Large intestine (tissue), 3 donors: Measurements from ENCODE around the gene ZNF483. TPM values are rescaled to one million over a fixed set of nuclear protein-coding genes. Genes with fewer than 3 reads are reported as not detected.
"Not testable (repeated sequence)": the region's sequence is repeated elsewhere in the genome, so short reads cannot be mapped to it uniquely, and the experiment has no call there.

Experiments used
- DNase-seq, 2 donors: peaks; one replicate each; pipeline versions ENCODE4 v3.0.0 to v3.0.0-alpha.2; 2013
- H3K27ac ChIP-seq: one replicate; pipeline ENCODE4 v1.5.1; 2013; ENCODE audit warnings: low read length
- H3K27me3 ChIP-seq: 2 replicates; pipeline ENCODE4 v1.6.1; 2013; ENCODE audit warnings: low read length; ENCODE audit not compliant: control insufficient read depth, insufficient read depth
- H3K36me3 ChIP-seq: 2 replicates; pipeline ENCODE4 v1.6.1; 2013; ENCODE audit warnings: low read length; ENCODE audit not compliant: control insufficient read depth, insufficient read depth
- H3K4me1 ChIP-seq: one replicate; pipeline ENCODE4 v1.6.1; 2013; ENCODE audit warnings: low read length; ENCODE audit not compliant: control insufficient read depth, insufficient read depth
- H3K4me3 ChIP-seq: one replicate; pipeline ENCODE4 v1.5.1; 2013; ENCODE audit warnings: low read length
- H3K9me3 ChIP-seq: one replicate; pipeline ENCODE4 v1.6.1; 2013; ENCODE audit warnings: mild to moderate bottlenecking, low read depth, low read length, moderate library complexity; ENCODE audit not compliant: control insufficient read depth
- WGBS: methylation state at CpG from one replicate; pipeline ENCODE4 v1.1.5; 2013; ENCODE audit warnings: low lambda C conversion rate; ENCODE audit not compliant: insufficient coverage; 5-methylcytosine and 5-hydroxymethylcytosine counted together
- polyA plus RNA-seq: library from polyadenylated mRNA; unstranded; fragments of 120-200 nt; gene quantifications from one replicate; pipeline ENCODE4 v1.2.1, GENCODE V29; 2013

Gene ZNF483
- polyA plus RNA-seq, 1 donor = 0.99 TPM

DNA sequence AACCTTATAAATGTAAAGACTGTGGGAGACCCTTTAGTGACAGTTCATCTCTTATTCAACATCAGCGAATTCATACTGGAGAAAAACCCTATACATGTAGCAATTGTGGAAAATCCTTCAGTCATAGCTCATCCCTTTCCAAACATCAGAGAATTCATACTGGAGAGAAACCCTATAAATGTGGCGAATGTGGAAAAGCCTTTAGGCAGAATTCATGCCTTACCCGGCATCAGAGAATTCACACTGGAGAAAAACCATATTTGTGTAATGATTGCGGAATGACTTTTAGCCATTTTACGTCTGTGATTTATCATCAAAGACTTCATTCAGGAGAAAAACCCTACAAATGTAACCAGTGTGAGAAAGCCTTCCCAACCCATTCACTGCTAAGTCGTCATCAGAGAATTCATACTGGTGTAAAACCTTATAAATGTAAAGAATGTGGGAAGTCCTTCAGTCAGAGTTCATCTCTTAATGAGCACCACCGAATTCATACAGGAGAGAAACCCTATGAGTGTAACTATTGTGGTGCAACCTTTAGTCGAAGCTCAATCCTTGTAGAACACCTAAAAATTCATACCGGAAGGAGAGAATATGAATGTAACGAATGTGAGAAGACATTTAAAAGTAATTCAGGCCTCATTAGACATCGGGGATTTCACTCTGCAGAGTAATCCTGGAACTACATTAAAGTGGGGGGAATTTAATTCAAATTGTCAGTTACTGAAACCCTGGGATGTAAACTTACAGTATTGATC is 17.7 kb downstream of the ZNF483 start:
- no peaks in the 10 kb centered on the region for H3K27me3 ChIP-seq
- no peaks in the 10 kb centered on the region for H3K4me1 ChIP-seq
- no peak for DNase-seq
- 100% methylated on average over 4 of the region's 11 CpGs for WGBS
- peaks cover 57% of the 10 kb centered on the region for H3K9me3 ChIP-seq
- no peaks in the 10 kb centered on the region for H3K36me3 ChIP-seq
- H3K27ac ChIP-seq = no peak overlapping the region
- H3K4me3 ChIP-seq = no peak overlapping the region

DNA sequence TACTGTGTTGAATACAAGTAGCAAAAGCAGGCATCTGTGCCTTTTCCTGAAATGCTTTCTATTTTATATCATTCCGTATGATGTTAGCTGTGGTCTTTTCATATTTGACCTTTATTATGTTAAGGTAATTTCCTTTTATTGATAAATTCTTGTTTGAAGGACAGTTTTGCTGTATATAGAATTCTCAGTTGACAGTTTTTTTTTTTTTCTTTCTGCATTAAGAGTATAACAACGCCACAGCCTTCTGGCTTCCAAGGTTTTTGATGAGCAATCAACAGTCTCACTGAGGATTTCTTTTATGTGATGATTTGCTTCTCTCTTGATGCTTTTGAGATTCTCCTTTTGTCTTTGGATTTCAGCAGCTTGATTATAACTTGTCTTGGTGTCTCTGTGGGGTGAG is 23.6 kb downstream of the ZNF483 start:
- H3K27ac ChIP-seq = no peak overlapping the region
- no peak overlapping the region for H3K4me3 ChIP-seq
- WGBS = 100% methylated on average over 2 of the region's 2 CpGs
- no peaks in the 10 kb centered on the region for H3K4me1 ChIP-seq
- H3K36me3 ChIP-seq = no peaks in the 10 kb centered on the region
- no peaks in the 10 kb centered on the region for H3K27me3 ChIP-seq
- H3K9me3 ChIP-seq = peaks cover 45% of the 10 kb centered on the region
- DNase-seq = no peak

DNA sequence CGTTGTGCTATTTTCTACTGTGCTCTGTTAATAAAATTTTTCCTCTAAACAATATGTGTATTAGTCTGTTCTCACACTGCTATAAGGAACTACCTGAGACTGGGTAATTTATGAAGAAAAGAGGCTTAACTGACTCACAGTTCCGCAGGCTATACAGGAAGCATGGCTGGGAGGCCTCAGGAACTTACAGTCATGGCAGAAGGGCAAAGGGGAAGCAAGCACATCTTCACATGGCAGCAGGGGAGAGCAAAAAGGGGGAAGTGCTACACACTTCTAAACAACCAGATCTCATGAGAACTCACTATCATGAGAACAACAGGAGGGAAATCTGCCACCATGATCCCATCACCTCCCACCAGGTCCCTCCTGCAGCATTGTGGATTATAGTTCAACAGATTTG is 30.4 kb downstream of the ZNF483 start:
- not testable (repeated sequence) for H3K4me3 ChIP-seq, H3K27me3 ChIP-seq, DNase-seq, H3K4me1 ChIP-seq, H3K27ac ChIP-seq, H3K36me3 ChIP-seq
- WGBS = 80% methylated on average over 1 of the region's 2 CpGs
- H3K9me3 ChIP-seq = peaks cover 23% of the 10 kb centered on the region

DNA sequence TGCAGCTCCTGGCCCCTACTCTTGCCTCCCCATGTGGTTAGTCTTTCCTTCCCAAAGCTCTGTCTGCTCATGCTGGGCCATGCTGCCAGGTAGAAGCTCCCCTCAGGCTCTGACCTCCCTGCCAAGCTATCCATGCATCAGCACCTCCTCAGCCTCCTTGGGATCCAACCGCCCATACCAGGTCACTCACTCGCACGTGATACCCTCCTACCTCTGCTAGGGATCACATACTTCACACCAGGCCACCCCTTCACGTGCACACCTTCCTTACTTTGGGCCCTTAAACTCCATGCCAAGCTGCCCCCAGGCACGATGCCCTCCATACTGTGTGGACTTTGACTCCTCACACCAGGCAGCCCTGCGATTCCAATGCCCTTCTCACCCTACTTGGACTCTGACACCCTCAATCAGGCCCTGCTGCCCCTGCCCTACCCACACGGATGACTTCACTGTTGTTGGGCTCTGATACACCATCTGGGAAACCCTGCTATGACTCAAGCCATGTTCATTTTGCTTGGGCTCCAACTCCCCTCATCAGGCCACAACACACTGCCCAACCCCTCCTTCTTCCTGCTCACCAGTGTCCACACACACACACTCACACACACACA is 34.1 kb downstream of the ZNF483 start:
- H3K4me3 ChIP-seq = no peak overlapping the region
- H3K4me1 ChIP-seq = no peaks in the 10 kb centered on the region
- DNase-seq = no peak
- WGBS = no CpG with 5 or more reads among the region's 7 CpGs
- peaks cover 16% of the 10 kb centered on the region for H3K36me3 ChIP-seq
- no peaks in the 10 kb centered on the region for H3K27me3 ChIP-seq
- no peak overlapping the region for H3K27ac ChIP-seq
- H3K9me3 ChIP-seq = peaks cover 14% of the 10 kb centered on the region

DNA sequence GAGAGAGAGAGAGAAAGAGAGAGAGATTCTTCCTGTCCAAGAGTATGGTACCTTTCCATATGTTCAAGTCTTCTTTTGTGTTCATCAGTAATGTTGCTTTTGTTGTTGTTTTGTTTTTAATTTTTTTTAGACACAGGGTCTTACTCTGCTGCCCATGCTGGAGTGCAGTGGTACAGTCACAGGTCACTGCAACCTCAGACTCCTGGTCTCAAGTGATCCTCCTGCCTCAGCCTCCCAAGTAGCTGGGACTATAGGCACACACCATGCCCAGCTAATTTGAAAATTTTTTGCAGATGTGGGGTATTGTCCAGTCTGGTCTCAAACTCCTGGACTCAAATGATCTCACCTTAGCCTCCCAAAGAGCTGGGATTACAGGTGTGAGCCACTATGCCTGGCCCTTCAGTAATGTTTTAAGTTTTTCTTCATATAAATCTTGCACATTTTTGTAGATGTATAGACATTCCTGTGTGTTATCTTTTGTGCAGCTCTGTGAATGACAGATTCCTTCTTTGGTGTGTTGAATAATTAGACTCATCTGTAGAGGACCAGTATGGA is 36.3 kb downstream of the ZNF483 start:
- Histone ChIP-seq H3K9me3 (peaks cover 12% of the 10 kb centered on the region), H3K27me3 (no peaks in the 10 kb centered on the region), H3K4me3 (no peak overlapping the region), H3K36me3 (peaks cover 35% of the 10 kb centered on the region), H3K27ac (no peak overlapping the region), H3K4me1 (no peaks in the 10 kb centered on the region)
- DNase-seq = no peak

DNA sequence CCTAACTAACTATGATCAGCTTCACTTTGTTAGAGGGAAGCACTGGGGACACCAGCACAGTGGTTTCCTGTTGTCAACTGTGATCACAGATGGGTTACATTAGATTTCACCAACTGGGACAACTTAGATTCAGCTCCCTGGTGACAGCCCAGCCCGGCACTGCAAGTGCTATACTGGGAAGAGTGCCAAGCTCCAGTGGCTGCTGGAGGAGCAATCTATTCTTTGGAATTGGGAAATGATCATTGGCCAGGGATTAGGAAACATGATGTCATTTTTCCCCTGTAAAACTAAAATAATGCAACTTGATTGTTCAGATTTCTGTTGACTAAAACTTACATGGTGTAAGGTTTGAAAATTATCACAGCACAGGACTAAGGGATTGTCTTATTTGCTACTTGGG is 41.3 kb downstream of the ZNF483 start:
- no peaks in the 10 kb centered on the region for H3K4me1 ChIP-seq
- peaks cover 16% of the 10 kb centered on the region for H3K9me3 ChIP-seq
- no peak overlapping the region for H3K27ac ChIP-seq
- no peak overlapping the region for H3K4me3 ChIP-seq
- no peaks in the 10 kb centered on the region for H3K27me3 ChIP-seq
- no CpG with 5 or more reads among the region's 1 CpG for WGBS
- no peak for DNase-seq
- peaks cover 77% of the 10 kb centered on the region for H3K36me3 ChIP-seq

DNA sequence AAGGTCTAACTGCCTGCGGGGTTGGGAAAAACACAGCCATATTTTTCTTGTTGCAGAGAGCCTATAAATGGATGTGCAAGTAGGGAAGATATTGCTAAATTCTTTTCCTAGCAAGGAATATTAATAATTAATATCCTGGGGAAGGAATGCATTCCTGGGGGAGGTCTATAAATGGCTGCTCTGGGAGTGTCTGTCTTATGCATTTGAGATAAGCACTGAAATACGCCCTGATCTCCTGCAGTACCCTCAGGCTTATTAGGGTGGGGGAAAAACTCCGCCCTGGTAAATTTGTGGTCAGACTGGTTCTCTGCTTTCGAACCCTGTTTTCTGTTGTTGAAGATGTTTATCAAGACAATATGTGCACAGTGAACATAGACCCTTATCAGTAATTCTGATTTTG is 43.1 kb downstream of the ZNF483 start:
- Histone ChIP-seq H3K9me3 (peaks cover 16% of the 10 kb centered on the region), H3K36me3 (peaks cover 84% of the 10 kb centered on the region)
- H3K27me3 ChIP-seq, H3K4me1 ChIP-seq, H3K27ac ChIP-seq, H3K4me3 ChIP-seq, DNase-seq: not testable (repeated sequence)
- no CpG with 5 or more reads among the region's 4 CpGs for WGBS

DNA sequence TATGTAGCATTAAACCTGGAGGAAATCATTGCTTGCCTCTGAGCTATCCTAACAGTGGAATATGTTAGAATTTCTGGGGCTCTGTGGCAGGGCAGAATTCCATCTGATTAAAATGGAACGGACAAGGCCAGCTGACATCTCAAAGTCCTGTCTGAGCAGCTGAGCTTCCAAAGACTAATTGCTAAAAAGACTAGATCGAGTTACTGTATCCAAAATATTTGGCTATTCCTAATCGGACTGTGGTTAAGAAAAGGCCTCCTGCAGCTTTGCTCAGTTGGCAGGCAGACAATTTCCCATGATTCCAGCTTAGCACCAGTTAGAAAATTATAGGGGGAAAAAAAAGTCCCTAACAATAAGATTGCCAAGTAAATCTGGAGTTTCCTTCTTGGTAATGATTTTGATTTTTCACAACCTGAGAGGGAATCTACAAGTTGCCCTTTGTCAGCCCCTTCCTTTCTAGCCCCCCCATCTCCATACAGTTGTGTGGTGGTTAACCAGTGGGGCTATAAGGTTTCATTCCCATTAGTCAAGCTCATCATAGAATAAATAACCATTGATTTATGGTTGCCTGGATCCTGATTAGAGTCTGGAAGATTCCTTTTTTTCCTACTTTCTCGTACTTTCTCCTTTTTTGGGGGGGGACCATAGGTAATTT is 48.1 kb downstream of the ZNF483 start:
- no peaks in the 10 kb centered on the region for H3K4me1 ChIP-seq
- H3K36me3 ChIP-seq = peaks cover 75% of the 10 kb centered on the region
- H3K4me3 ChIP-seq = no peak overlapping the region
- peaks cover 16% of the 10 kb centered on the region for H3K9me3 ChIP-seq
- H3K27me3 ChIP-seq = no peaks in the 10 kb centered on the region
- DNase-seq = no peak
- no peak overlapping the region for H3K27ac ChIP-seq
- WGBS = no CpG with 5 or more reads among the region's 4 CpGs

DNA sequence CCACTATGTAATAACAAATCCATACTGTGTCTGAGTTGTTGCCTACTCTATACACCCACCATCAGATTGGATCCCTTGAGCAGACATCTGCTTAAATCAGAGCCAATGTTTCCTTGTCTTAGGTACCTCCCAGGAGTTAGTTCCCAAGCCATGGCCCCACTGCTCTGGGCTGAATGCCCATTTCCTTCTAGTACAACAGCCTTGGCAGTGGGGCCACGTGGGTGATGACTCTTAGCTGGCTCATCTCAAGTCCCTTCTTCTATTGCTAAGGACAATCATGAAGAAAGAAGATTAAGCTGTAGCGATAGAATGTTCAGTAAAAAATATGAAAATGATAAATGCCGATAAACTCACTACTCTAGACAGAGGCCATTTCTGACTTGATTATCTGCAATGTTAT is 57.9 kb downstream of the ZNF483 start:
- 100% methylated on average over 2 of the region's 3 CpGs for WGBS
- peaks cover 74% of the 10 kb centered on the region for H3K36me3 ChIP-seq

DNA sequence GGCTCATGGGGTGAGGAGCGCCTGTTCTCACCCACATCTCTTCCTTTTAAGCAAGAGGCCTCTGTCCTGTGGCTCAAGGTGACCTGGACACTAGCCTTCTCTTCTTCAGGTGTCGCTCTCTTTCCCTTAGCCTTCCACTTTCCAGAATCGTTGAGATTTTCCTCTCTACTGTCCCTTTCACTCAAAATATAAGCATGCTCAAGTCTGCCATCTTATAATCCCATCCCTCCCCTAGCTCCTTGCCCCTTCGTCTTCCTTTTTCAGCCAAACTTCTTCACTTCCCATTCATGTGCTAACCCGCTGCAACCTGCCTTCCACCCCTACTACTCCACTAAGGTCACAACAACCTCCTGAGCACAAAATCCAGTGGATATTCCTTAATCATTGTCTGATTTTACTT is 61.4 kb downstream of the ZNF483 start:
- Histone ChIP-seq H3K9me3 (no peaks in the 10 kb centered on the region), H3K27ac (no peak overlapping the region), H3K4me3 (no peak overlapping the region), H3K27me3 (no peaks in the 10 kb centered on the region), H3K36me3 (peaks cover 54% of the 10 kb centered on the region), H3K4me1 (no peaks in the 10 kb centered on the region)
- DNase-seq = no peak
- 100% methylated on average over 3 of the region's 5 CpGs for WGBS

More for the DNA sequence above, 57.9 kb downstream of the ZNF483 start:
- H3K27ac ChIP-seq = no peak overlapping the region
- DNase-seq = no peak
- no peaks in the 10 kb centered on the region for H3K27me3 ChIP-seq
- no peaks in the 10 kb centered on the region for H3K4me1 ChIP-seq
- no peak overlapping the region for H3K4me3 ChIP-seq
- H3K9me3 ChIP-seq = no peaks in the 10 kb centered on the region
